Hepatocyte (in vitro differentiated cells): ENCODE data around the gene SAP30L. TPM values are rescaled to one million over a fixed set of nuclear protein-coding genes. Genes with fewer than 3 reads are reported as not detected.

Experiments used
- DNase-seq: peaks from one replicate; pipeline ENCODE4 v3.0.0-alpha.2; 2016; ENCODE audit warnings: low spot score
- H2AFZ ChIP-seq: fragments of 200-600 bp; sonication (generic); 2 replicates; pipeline ENCODE4 v1.6.0; 2016; ENCODE audit warnings: antibody characterized with exemption, mild to moderate bottlenecking
- H3K27ac ChIP-seq: fragments of 200-600 bp; sonication (generic); 2 replicates; pipeline ENCODE4 v1.5.1; 2016; ENCODE audit warnings: mild to moderate bottlenecking
- H3K27me3 ChIP-seq: fragments of 200-600 bp; sonication (generic); 2 replicates; pipeline ENCODE4 v1.6.1; 2016
- H3K36me3 ChIP-seq: fragments of 200-600 bp; sonication (generic); replicated peaks from 2 replicates; pipeline ENCODE4 v1.5.1; 2016; ENCODE audit warnings: low read depth; ENCODE audit not compliant: insufficient read depth
- H3K4me1 ChIP-seq: fragments of 200-600 bp; sonication (generic); 2 replicates; pipeline ENCODE4 v1.5.1; 2016; ENCODE audit warnings: mild to moderate bottlenecking, moderate library complexity; ENCODE audit not compliant: insufficient read depth
- H3K4me2 ChIP-seq: fragments of 200-600 bp; sonication (generic); 2 replicates; pipeline ENCODE4 v1.6.0; 2016
- H3K4me3 ChIP-seq: fragments of 200-600 bp; sonication (generic); 2 replicates; pipeline ENCODE4 v1.5.1; 2016; ENCODE audit warnings: mild to moderate bottlenecking
- H3K79me2 ChIP-seq: fragments of 200-600 bp; sonication (generic); 2 replicates; pipeline ENCODE4 v1.6.0; 2017; ENCODE audit warnings: mild to moderate bottlenecking
- H3K9me2 ChIP-seq: fragments of 200-600 bp; sonication (generic); replicated peaks from 2 replicates; pipeline ENCODE4 v1.6.0; 2017; ENCODE audit warnings: mild to moderate bottlenecking; ENCODE audit not compliant: insufficient read depth
- H3K9me3 ChIP-seq: fragments of 200-600 bp; sonication (generic); 2 replicates; pipeline ENCODE4 v1.5.1; 2016; ENCODE audit warnings: low read depth, mild to moderate bottlenecking
- H4K20me1 ChIP-seq: fragments of 200-600 bp; sonication (generic); 2 replicates; pipeline ENCODE4 v1.6.0; 2016; ENCODE audit warnings: mild to moderate bottlenecking; ENCODE audit not compliant: insufficient read depth, poor library complexity, severe bottlenecking
- CTCF ChIP-seq: fragments of 200-600 bp; sonication (generic); IDR thresholded peaks from 2 replicates; pipeline ENCODE4 v1.5.1; 2016; ENCODE audit warnings: antibody characterized with exemption, mild to moderate bottlenecking; ENCODE audit not compliant: poor library complexity
- EZH2 ChIP-seq: fragments of 200-600 bp; sonication (generic); IDR thresholded peaks from 2 replicates; pipeline ENCODE4 v1.6.1; 2016; ENCODE audit warnings: antibody characterized with exemption, mild to moderate bottlenecking, borderline replicate concordance
- EZH2phosphoT487 ChIP-seq: fragments of 200-600 bp; sonication (generic); IDR thresholded peaks from one replicate; pipeline ENCODE4 v1.6.1; 2018; ENCODE audit warnings: antibody characterized with exemption, mild to moderate bottlenecking, low read depth, moderate library complexity; ENCODE audit not compliant: unreplicated experiment, severe bottlenecking
- WGBS: methylation state at CpG from one replicate; pipeline ENCODE4 v1.1.6; 2016; ENCODE audit warnings: low lambda C conversion rate; ENCODE audit errors: missing lambda C conversion rate; 5-methylcytosine and 5-hydroxymethylcytosine counted together
- polyA plus RNA-seq: library from polyadenylated mRNA; unstranded; fragments of >200 nt; fragmentation: Nextera tagmentation; extraction: Ambion mirVana; gene quantifications from 2 replicates; pipeline ENCODE4 v1.2.1, GENCODE V29; 2016
- total RNA-seq: library from RNA; depleted of rRNA; stranded (reverse); fragments of >200 nt; gene quantifications from 2 replicates; pipeline ENCODE4 v1.2.3, GENCODE V29; 2014

Gene SAP30L
- total and polyA plus RNA-seq, 2 experiments from 2014 or later = 21.6 to 45.6 TPM

GRCh38 chr5:154478224-154478565, 32.4 kb downstream of the SAP30L start, which contains the start of gene HAND1:
HAND1 (minus strand) TSS chr5:154478227; CDS start chr5:154478008, 219 bp downstream.
- H3K36me3 ChIP-seq = no peaks in the 10 kb centered on the region
- WGBS = 8% methylated on average over 8 of the region's 20 CpGs
- H2AFZ ChIP-seq = peak within 1 kb of the TSS; percentile 31
- H3K79me2 ChIP-seq = peaks cover 25% of the 10 kb centered on the region
- peak; percentile 88 for DNase-seq
- H3K4me1 ChIP-seq = peaks cover 44% of the 10 kb centered on the region
- H3K4me2 ChIP-seq = peak within 1 kb of the TSS; percentile 83
- peak within 1 kb of the TSS; percentile 55 for H3K4me3 ChIP-seq
- peaks cover 98% of the 10 kb centered on the region for H3K27me3 ChIP-seq
- H3K9me3 ChIP-seq = no peaks in the 10 kb centered on the region
- H3K9me2 ChIP-seq = no peaks in the 10 kb centered on the region
- peaks cover 20% of the 10 kb centered on the region for H4K20me1 ChIP-seq
- no peak for TF ChIP-seq CTCF
- H3K27ac ChIP-seq = peak within 1 kb of the TSS; percentile 48

GRCh38 chr5:154478752-154479159, 33.0 kb downstream of the SAP30L start:
- Histone ChIP-seq H3K9me3 (no peaks in the 10 kb centered on the region), H3K4me1 (peaks cover 44% of the 10 kb centered on the region), H3K4me3 (no peak overlapping the region), H3K4me2 (peak overlapping the region; percentile 83), H3K9me2 (no peaks in the 10 kb centered on the region), H3K79me2 (peaks cover 25% of the 10 kb centered on the region), H4K20me1 (peaks cover 20% of the 10 kb centered on the region), H3K36me3 (no peaks in the 10 kb centered on the region), H3K27me3 (peaks cover 98% of the 10 kb centered on the region), H3K27ac (peak overlapping the region; percentile 48), H2AFZ (peak overlapping the region; percentile 28)
- WGBS = 5% methylated on average over 20 of the region's 27 CpGs
- TF ChIP-seq CTCF (no peak), EZH2phosphoT487 (no peak), EZH2 (no peak)
- DNase-seq = peak; percentile 54

- Histone ChIP-seq H3K4me2 (peak overlapping the region; percentile 83), H3K27ac (peak overlapping the region; percentile 48), H3K36me3 (no peaks in the 10 kb centered on the region), H4K20me1 (peaks cover 20% of the 10 kb centered on the region), H3K9me3 (no peaks in the 10 kb centered on the region), H3K9me2 (no peaks in the 10 kb centered on the region), H3K4me1 (peaks cover 48% of the 10 kb centered on the region), H3K27me3 (peaks cover 98% of the 10 kb centered on the region), H2AFZ (peak overlapping the region; percentile 28), H3K79me2 (peaks cover 25% of the 10 kb centered on the region), H3K4me3 (no peak overlapping the region)
- TF ChIP-seq EZH2 (peak; percentile 80), CTCF (no peak), EZH2phosphoT487 (peak; percentile 27)
- WGBS = 3% methylated on average over 44 of the region's 44 CpGs
- no peak for DNase-seq
Observed at GRCh38 chr5:154479160-154479943, 33.6 kb downstream of the SAP30L start.
